Upper lobe of right lung (tissue), 1 donor: ENCODE results near the gene CCDC14. TPM values are rescaled to one million over a fixed set of nuclear protein-coding genes. Genes with fewer than 3 reads are reported as not detected.

Experiments
- ATAC-seq: fragments of 200-7000 bp; cut with Tn5 transposase; one replicate; pipeline ENCODE4 v1.9.1; 2020; ENCODE audit warnings: mild to moderate bottlenecking, moderate library complexity
- DNase-seq: peaks from one replicate; pipeline ENCODE4 v3.0.0-alpha.2; 2020
- H3K27ac ChIP-seq: fragments of 200-600 bp; one replicate; pipeline ENCODE4 v1.8.0; 2022
- H3K27me3 ChIP-seq: fragments of 200-600 bp; one replicate; pipeline ENCODE4 v1.8.0; 2022; ENCODE audit warnings: mild to moderate bottlenecking
- H3K36me3 ChIP-seq: fragments of 200-600 bp; one replicate; pipeline ENCODE4 v1.8.0; 2022
- H3K4me1 ChIP-seq: fragments of 200-600 bp; one replicate; pipeline ENCODE4 v1.8.0; 2022
- H3K4me3 ChIP-seq: fragments of 200-600 bp; one replicate; pipeline ENCODE4 v1.8.0; 2022; ENCODE audit warnings: mild to moderate bottlenecking
- H3K9me3 ChIP-seq: fragments of 200-600 bp; one replicate; pipeline ENCODE4 v1.8.0; 2022
- intact Hi-C: fragments of 100-400 bp; cut with DNase I; formaldehyde crosslinking; loops from one replicate; pipeline ENCODE4 v1.11.0; 2022
- total RNA-seq: library from RNA; stranded (reverse); fragmentation: NEBNext Ultra II Directional; extraction: Animal tissue kit (Norgen Biotek cat#: 25700); gene quantifications from one replicate; pipeline ENCODE4 v1.2.1, GENCODE V29; 2021
- TF ChIP-seq, protein P1 (sequence below): fragments of 200-600 bp; IDR thresholded peaks from one replicate; pipeline ENCODE4 v1.8.0; 2022; ENCODE audit warnings: antibody characterized with exemption
- donor health status: DM: no; HTN: yes; CAD: no; lungs with severe emphysema.

Gene CCDC14
- total RNA-seq, 1 donor from 2014 or later = 38.6 TPM

DNA sequence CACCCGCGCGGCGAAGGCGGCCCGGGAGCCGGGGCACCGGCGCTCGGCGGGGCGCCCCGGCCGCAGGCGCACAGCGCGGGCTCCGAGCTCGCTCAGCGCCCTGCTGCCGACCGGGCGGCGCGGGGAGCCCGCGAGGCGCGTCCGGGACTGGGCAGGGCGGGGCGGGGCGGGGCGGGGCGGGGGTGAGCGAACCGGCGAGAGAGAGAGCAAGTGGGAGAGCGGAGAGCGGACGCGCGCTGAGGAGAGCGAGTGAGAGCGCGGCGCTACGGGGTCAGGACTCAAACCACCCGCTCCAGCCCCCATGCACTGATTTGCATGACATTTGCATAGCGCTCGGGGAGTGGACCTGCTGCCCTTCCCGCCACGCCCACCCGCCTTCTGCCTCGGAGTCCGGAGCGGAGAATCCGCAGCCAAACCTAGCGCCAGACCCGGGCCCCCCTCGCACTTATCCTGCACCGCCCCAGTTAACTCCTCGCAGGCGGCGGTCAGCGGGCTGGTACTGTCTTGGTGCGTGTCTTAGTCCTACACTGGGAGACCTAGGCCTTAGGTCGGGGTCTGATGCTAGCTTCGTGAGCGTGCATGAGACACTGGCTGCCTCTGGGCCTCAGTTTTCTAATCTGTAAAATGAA, 76.7 kb downstream of the CCDC14 start, which contains the start of gene MYLK:
Gene MYLK (minus strand): TSS at position 130 of the 629 bp plus-strand sequence. CDS start 90,491 bp downstream, outside the sequence.
- Histone ChIP-seq H3K4me1 (peaks cover 7% of the 10 kb centered on the region), H3K27me3 (peaks cover 7% of the 10 kb centered on the region), H3K9me3 (no peaks in the 10 kb centered on the region), H3K36me3 (no peaks in the 10 kb centered on the region), H3K27ac (no peak within 1 kb of the TSS), H3K4me3 (peak within 1 kb of the TSS; percentile 53)
- intact Hi-C loops = no loop called here
- peak; percentile 96 for ATAC-seq
- TF ChIP-seq, protein P1, sequence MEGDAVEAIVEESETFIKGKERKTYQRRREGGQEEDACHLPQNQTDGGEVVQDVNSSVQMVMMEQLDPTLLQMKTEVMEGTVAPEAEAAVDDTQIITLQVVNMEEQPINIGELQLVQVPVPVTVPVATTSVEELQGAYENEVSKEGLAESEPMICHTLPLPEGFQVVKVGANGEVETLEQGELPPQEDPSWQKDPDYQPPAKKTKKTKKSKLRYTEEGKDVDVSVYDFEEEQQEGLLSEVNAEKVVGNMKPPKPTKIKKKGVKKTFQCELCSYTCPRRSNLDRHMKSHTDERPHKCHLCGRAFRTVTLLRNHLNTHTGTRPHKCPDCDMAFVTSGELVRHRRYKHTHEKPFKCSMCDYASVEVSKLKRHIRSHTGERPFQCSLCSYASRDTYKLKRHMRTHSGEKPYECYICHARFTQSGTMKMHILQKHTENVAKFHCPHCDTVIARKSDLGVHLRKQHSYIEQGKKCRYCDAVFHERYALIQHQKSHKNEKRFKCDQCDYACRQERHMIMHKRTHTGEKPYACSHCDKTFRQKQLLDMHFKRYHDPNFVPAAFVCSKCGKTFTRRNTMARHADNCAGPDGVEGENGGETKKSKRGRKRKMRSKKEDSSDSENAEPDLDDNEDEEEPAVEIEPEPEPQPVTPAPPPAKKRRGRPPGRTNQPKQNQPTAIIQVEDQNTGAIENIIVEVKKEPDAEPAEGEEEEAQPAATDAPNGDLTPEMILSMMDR = no peak
- DNase-seq = peak; percentile 88

DNA sequence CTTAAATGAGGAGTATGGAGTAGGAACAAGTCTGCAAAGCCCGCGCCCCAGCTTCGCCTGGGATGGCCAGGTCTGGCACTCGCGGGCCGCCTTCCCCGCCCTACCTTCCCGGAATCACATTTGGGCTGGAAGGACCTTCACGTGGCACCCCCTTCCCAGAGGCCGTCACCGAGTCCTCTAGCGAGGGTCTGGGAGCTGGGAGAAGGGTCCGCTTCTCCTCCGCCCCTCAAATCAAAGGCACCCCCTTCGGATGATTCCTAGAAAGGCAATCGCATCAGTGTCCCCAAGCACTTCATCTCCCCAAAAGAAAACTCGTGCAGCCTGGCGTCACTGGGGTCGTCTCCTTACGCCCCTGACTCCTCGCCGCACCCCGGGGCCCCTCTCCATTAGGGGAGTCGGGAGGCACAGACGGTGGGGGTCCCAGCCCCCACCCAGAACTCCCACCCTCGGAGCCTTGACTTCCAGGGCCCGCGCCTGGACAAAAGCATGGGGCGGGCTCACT, 77.3 kb downstream of the CCDC14 start:
- ATAC-seq = peak; percentile 20
- peaks cover 7% of the 10 kb centered on the region for H3K27me3 ChIP-seq
- TF ChIP-seq, protein P1 = no peak
- no peak overlapping the region for H3K27ac ChIP-seq
- H3K36me3 ChIP-seq = no peaks in the 10 kb centered on the region
- peaks cover 7% of the 10 kb centered on the region for H3K4me1 ChIP-seq
- peak overlapping the region; percentile 53 for H3K4me3 ChIP-seq
- DNase-seq = no peak
- H3K9me3 ChIP-seq = no peaks in the 10 kb centered on the region
- intact Hi-C loops = no loop called here

DNA sequence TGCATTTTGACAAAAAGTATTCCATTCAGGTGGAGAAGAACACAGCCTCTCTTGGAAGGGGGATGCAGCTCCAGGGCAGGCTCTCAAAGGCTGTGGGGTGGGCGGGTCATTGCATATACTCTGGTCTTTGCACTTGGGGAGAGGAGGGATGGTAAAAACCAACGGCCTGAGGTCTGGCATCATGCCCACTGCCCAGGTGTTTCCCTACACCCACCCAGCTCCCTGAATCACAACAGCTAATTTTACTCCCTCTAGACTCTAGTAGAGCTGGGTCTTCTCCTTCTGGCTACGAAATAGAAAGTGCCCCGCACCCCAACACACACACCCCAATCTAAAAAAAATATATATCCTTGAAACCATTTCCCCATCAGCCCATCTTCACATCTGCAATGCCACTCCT, 77.9 kb downstream of the CCDC14 start:
- peaks cover 7% of the 10 kb centered on the region for H3K27me3 ChIP-seq
- TF ChIP-seq, protein P1 = no peak
- intact Hi-C loops = no loop called here
- no peak for ATAC-seq
- no peaks in the 10 kb centered on the region for H3K9me3 ChIP-seq
- DNase-seq = no peak
- peak overlapping the region; percentile 53 for H3K4me3 ChIP-seq
- peaks cover 7% of the 10 kb centered on the region for H3K4me1 ChIP-seq
- H3K36me3 ChIP-seq = no peaks in the 10 kb centered on the region
- no peak overlapping the region for H3K27ac ChIP-seq

DNA sequence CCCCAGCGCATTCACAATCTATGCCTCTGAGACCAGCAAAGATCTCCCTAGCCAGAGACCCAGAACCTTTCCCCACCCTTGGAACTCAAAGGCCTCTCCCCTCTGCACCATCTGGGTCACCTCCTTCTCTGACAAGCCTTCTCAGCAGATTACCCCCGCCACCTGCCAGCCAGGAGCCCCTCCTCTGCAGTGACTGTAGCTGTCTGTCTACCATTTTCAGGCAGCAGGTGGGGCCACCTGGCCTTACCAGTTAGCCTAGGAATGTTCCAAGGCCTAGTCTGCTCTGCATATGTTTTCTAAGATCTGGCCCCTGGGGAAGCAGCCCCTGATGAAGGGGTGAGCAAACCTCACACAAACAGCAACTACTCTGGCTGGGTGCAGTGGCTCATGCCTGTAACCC, 79.3 kb downstream of the CCDC14 start:
- intact Hi-C loops = no loop called here
- Histone ChIP-seq H3K4me1 (peaks cover 7% of the 10 kb centered on the region), H3K27me3 (peaks cover 7% of the 10 kb centered on the region), H3K27ac (no peak overlapping the region), H3K36me3 (no peaks in the 10 kb centered on the region), H3K9me3 (no peaks in the 10 kb centered on the region), H3K4me3 (no peak overlapping the region)
- DNase-seq (no peak), ATAC-seq (no peak)
- TF ChIP-seq, protein P1 = no peak

DNA sequence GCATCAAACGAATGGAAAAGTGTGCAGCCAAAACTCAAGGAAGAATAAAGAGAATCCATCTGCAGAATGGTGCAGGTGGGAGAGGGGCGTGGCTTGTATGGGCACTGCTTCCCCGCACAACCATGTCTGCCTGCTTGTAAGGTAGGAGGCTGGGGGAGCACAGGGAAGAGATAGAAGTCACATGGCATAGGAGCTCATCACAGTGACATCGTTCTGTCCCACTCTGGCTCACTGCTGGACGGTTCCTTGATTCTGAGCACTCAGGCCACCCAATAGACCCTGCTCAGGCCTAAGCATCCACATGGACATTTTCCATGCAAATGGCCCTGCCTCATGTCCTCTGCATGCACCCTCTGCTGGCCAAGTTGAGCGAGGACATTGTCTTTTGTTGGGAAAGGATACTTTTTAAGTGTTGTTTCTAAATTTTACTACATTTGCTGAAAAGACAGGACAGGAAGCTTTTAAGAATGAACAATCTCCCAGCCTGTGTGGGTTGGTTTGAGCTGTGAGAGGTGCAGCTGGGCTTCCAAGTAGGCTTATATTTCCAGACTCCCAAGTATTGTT, 79.9 kb downstream of the CCDC14 start:
- Histone ChIP-seq H3K4me1 (peaks cover 7% of the 10 kb centered on the region), H3K27ac (no peak overlapping the region), H3K36me3 (no peaks in the 10 kb centered on the region), H3K9me3 (no peaks in the 10 kb centered on the region), H3K4me3 (no peak overlapping the region), H3K27me3 (peaks cover 7% of the 10 kb centered on the region)
- DNase-seq = no peak
- ATAC-seq = no peak
- TF ChIP-seq, protein P1 = peak; percentile 28
- intact Hi-C loops = no loop called here
